GM21381 (cell line): ENCODE results near the gene LAPTM5.

Experiments used
- ATAC-seq: cut with Tn5 transposase; IDR thresholded peaks from one replicate; pipeline ENCODE4 v1.9.1; 2021; ENCODE audit warnings: mild to moderate bottlenecking, moderate library complexity; ENCODE audit not compliant: unreplicated experiment

LAPTM5 gene

GRCh38 chr1:30758121-30758688 lies 631 bp upstream of the LAPTM5 start:
- ATAC-seq = no peak

GRCh38 chr1:30756545-30757351 lies 826 bp downstream of the LAPTM5 start:
- no peak for ATAC-seq

GRCh38 chr1:30756206-30756544 lies 1.4 kb downstream of the LAPTM5 start:
- ATAC-seq = no peak

- no peak for ATAC-seq
Observed at GRCh38 chr1:30755746-30756145, 1.8 kb downstream of the LAPTM5 start.

- ATAC-seq = no peak
Observed at GRCh38 chr1:30755334-30755733, 2.2 kb downstream of the LAPTM5 start.

GRCh38 chr1:30754684-30755171 lies 2.8 kb downstream of the LAPTM5 start:
- peak; percentile 37 for ATAC-seq

- ATAC-seq = no peak
Observed at GRCh38 chr1:30753660-30754123, 3.9 kb downstream of the LAPTM5 start.

GRCh38 chr1:30753118-30753517 lies 4.5 kb downstream of the LAPTM5 start:
- no peak for ATAC-seq

GRCh38 chr1:30752651-30752908 lies 5.0 kb downstream of the LAPTM5 start:
- no peak for ATAC-seq

- ATAC-seq = no peak
Observed at GRCh38 chr1:30751830-30752650, 5.5 kb downstream of the LAPTM5 start.

GRCh38 chr1:30750731-30751291 lies 6.8 kb downstream of the LAPTM5 start:
- no peak for ATAC-seq

- ATAC-seq = no peak
Observed at GRCh38 chr1:30749691-30750583, 7.6 kb downstream of the LAPTM5 start.

GRCh38 chr1:30748699-30749401 lies 8.7 kb downstream of the LAPTM5 start:
- ATAC-seq = no peak

GRCh38 chr1:30748098-30748698 lies 9.4 kb downstream of the LAPTM5 start:
- no peak for ATAC-seq

- ATAC-seq = no peak
Observed at GRCh38 chr1:30747033-30748008, 10.3 kb downstream of the LAPTM5 start.

GRCh38 chr1:30746212-30747032 lies 11.2 kb downstream of the LAPTM5 start:
- ATAC-seq = no peak

- no peak for ATAC-seq
Observed at GRCh38 chr1:30745834-30746208, 11.8 kb downstream of the LAPTM5 start.
